ENCODE measurements around the gene ERI3. TPM values are rescaled to one million over a fixed set of nuclear protein-coding genes. Genes with fewer than 3 reads are reported as not detected.

The ERI3 gene, protein sequence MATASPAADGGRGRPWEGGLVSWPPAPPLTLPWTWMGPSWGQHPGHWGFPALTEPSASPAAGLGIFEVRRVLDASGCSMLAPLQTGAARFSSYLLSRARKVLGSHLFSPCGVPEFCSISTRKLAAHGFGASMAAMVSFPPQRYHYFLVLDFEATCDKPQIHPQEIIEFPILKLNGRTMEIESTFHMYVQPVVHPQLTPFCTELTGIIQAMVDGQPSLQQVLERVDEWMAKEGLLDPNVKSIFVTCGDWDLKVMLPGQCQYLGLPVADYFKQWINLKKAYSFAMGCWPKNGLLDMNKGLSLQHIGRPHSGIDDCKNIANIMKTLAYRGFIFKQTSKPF
- total RNA-seq: 10 to 100 TPM; 14.0 to 29.2 (median 22.8) TPM

DNA sequence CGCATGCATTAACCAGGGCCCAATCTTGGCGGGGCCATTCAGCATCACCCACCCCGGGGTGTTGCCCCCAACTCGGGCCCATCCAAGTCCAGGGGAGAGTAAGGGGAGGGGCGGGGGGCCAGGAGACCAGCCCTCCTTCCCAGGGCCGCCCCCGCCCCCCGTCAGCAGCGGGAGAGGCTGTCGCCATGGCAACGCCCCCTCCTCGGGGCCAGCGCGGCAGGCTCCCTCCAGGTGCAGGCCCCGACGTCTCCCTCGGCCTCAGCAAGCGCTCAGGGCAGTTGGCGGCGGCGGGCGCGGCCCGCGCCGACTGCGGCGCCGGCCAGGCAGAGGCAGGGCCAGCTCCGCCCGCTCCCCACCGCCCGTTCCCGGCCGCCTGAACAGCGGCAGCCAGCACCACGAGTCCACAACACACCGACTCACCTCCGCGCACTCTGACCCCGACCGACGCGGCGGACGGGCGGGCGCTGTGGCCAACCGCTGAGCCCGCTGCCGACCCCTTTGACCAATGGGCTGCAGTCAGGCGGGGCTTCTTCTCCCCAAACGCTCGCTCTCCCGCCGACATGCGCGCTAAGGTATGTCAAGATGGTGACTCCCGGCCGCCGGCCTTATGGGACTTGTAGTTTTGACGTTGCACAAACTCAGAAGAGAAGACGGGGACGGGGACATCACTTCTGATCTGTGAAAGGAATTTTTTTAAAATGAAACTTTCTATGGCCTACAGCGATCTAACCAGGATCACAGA, at the start of gene ERI3:
TSS of gene ERI3 (minus strand) at position 418 of the 742 bp plus-strand sequence. CDS start at position 187, 231 bp downstream.
- peak; percentile 98 to 99 (median 99) for DNase-seq
- Histone ChIP-seq H3K4me3 (peak within 1 kb of the TSS; percentile 75 to 99 (median 87)), H3K36me3 (no peaks in the 10 kb centered on the region), H3K27ac (peak within 1 kb of the TSS; percentile 64 to 78 (median 70)), H3K9me3 (no peaks in the 10 kb centered on the region), H3K4me1 (peaks cover 0 to 13% (median 0%) of the 10 kb centered on the region in 4 donors), H3K27me3 (no peaks in the 10 kb centered on the region)
- TF ChIP-seq POLR2A (IDR thresholded peaks at IDR 0.05): peak in 1 of 2 donors; percentile 46
- TF ChIP-seq, protein P1, sequence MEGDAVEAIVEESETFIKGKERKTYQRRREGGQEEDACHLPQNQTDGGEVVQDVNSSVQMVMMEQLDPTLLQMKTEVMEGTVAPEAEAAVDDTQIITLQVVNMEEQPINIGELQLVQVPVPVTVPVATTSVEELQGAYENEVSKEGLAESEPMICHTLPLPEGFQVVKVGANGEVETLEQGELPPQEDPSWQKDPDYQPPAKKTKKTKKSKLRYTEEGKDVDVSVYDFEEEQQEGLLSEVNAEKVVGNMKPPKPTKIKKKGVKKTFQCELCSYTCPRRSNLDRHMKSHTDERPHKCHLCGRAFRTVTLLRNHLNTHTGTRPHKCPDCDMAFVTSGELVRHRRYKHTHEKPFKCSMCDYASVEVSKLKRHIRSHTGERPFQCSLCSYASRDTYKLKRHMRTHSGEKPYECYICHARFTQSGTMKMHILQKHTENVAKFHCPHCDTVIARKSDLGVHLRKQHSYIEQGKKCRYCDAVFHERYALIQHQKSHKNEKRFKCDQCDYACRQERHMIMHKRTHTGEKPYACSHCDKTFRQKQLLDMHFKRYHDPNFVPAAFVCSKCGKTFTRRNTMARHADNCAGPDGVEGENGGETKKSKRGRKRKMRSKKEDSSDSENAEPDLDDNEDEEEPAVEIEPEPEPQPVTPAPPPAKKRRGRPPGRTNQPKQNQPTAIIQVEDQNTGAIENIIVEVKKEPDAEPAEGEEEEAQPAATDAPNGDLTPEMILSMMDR (IDR thresholded peaks at IDR 0.05): no peak

DNA sequence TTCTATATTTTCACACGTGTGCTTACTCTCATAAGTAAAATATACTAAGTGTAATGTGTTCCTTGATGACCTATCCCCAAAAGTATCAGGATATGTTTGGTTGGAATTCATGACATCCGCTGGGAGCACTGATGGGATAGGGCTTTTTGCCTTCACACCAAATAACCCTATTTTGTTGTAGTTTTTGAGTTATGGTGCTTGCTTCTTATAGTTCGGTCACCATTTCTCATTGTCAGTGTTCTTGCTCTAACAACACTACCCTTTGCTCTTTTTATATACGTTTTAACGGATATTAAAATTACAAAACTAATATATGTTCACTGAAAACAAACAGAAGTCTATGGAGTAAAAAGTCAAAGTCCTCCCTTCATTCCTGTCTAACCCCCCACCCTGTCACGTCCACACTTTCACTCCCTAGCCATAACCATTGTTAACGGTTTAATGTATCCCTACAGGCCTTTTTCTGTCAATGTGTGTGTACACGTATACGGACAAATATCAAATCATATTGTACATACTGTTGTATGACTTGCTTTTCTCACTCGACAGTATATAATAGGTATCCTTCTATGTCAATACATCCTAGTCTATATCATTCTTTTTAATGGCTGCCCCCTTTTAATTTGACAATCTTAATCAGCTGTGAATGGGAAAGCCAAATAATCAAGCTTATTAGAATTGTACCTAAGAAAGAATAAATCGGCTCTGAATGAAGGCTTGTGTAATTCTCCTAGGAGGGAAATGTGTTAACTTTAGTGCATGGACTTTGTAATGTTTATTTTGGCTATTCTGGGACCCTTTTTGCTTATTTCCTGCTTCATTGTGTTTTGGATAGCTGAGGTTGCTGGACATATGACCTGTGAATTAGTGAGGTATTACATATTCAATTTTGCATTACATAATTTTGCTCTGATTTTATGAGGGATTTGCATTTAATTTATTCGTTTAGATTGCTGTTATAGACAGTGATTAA, 46.5 kb upstream of the ERI3 start:
- Histone ChIP-seq H3K9me3 (no peaks in the 10 kb centered on the region), H3K4me3 (no peak overlapping the region), H3K36me3 (no peaks in the 10 kb centered on the region), H3K27me3 (peaks cover 0 to 21% of the 10 kb centered on the region in 2 donors), H3K27ac (no peak overlapping the region), H3K4me1 (peaks cover 0 to 19% (median 5%) of the 10 kb centered on the region in 4 donors)
- no peak for DNase-seq
- TF ChIP-seq, protein P1 (IDR thresholded peaks at IDR 0.05): no peak
- TF ChIP-seq POLR2A (IDR thresholded peaks at IDR 0.05): no peak

DNA sequence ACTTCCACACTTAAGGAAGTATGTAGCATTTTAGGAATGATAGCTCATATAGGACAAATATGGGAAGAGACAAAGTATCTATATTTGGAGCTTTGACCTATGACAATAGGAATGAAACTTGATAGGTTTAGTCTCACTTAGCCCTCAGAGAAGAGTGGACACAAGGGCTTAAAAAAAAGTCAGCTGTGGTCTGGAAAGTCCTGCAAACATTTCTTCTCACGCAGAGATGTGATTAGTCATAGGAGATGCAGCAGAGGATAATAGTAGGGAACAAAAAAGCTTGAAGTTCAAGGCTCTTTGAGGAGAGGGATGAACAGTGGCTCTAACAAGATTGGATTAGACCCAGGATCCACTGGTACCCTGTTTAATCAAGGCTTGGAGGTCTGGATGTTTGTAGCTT, 35.2 kb upstream of the ERI3 start:
- TF ChIP-seq, protein P1 (IDR thresholded peaks at IDR 0.05): no peak
- TF ChIP-seq POLR2A (IDR thresholded peaks at IDR 0.05): no peak
- H3K9me3 ChIP-seq: no peaks in the 10 kb centered on the region
- no peak overlapping the region for H3K4me3 ChIP-seq
- H3K27ac ChIP-seq: no peak overlapping the region
- DNase-seq: no peak
- H3K4me1 ChIP-seq: no peaks in the 10 kb centered on the region
- no peaks in the 10 kb centered on the region for H3K27me3 ChIP-seq
- H3K36me3 ChIP-seq: no peaks in the 10 kb centered on the region

DNA sequence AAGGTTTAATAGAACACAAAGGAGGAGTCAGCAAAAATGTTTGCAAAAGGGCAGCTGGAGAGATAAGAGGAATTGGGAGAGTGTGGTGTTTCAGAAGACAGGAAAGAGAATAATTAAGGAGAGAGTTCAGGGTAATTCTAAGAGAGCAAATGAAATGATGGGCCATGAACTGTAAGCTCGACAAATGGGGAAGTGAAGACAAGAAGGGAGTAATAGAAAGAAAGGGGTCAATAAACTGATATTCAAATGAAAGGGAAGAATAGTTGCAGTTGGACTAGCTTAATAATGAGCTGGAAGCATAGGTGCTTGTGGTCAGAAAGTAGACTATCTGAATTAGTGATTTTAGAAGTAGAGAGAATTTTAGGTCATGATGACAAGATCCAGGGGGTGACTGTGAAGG, 34.4 kb upstream of the ERI3 start:
- TF ChIP-seq, protein P1 (IDR thresholded peaks at IDR 0.05): no peak
- no peak for TF ChIP-seq POLR2A (IDR thresholded peaks at IDR 0.05)
- Histone ChIP-seq H3K27me3 (no peaks in the 10 kb centered on the region), H3K27ac (no peak overlapping the region), H3K36me3 (no peaks in the 10 kb centered on the region), H3K4me1 (no peaks in the 10 kb centered on the region), H3K9me3 (no peaks in the 10 kb centered on the region), H3K4me3 (no peak overlapping the region)
- DNase-seq: no peak

DNA sequence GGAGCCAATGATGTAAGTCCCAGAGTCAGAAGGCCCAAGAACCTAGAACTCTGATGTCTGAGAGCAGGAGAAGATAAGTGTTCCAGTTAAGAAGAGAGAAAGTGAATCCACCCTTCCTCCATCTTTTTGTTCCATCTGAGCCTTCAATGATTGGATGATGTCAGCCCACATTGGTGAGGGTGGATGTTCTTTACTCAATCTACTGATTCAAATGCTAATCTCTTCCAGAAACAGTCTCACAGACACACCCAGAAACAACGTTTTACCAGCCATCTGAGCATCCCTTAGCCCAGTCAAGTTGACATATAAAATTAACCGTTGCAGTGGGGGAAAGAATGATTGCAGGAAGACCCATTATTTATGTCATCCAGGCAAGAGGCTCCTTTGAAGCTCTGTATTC, 33.5 kb upstream of the ERI3 start:
- Histone ChIP-seq H3K27me3 (no peaks in the 10 kb centered on the region), H3K27ac (no peak overlapping the region), H3K9me3 (no peaks in the 10 kb centered on the region), H3K4me1 (no peaks in the 10 kb centered on the region), H3K4me3 (no peak overlapping the region), H3K36me3 (no peaks in the 10 kb centered on the region)
- no peak for DNase-seq
- TF ChIP-seq, protein P1 (IDR thresholded peaks at IDR 0.05): no peak
- TF ChIP-seq POLR2A (IDR thresholded peaks at IDR 0.05): no peak
